Thoracic aorta (tissue), 2 donors: ENCODE measurements around the gene NRDE2. TPM values are rescaled to one million over a fixed set of nuclear protein-coding genes. Genes with fewer than 3 reads are reported as not detected.

Source experiments
- ATAC-seq: fragments of 150-250 bp; one replicate; pipeline ENCODE4 v1.8.0; 2017; ENCODE audit warnings: low read depth; ENCODE audit not compliant: insufficient number of reproducible peaks, low FRiP score
- DNase-seq: peaks from one replicate; pipeline ENCODE4 v3.0.0-alpha.2; 2020; ENCODE audit warnings: low spot score
- H3K27ac ChIP-seq, 2 donors: fragments of 200-600 bp; sonication (generic); 1 replicate in 1 of 2; 2 replicates in 1 of 2; pipeline ENCODE4 v1.5.1; 2016; ENCODE audit warnings: mild to moderate bottlenecking in 2 of 2, moderate library complexity in 2 of 2
- H3K27me3 ChIP-seq: fragments of 200-600 bp; sonication (generic); replicated peaks from 2 replicates; pipeline ENCODE4 v1.6.0; 2016; ENCODE audit warnings: mild to moderate bottlenecking; ENCODE audit not compliant: insufficient read depth
- H3K36me3 ChIP-seq: fragments of 200-600 bp; sonication (generic); one replicate; pipeline ENCODE4 v1.5.1; 2016
- H3K4me1 ChIP-seq, 2 donors: fragments of 200-600 bp; sonication (generic); 1 replicate in 1 of 2; 2 replicates in 1 of 2; pipeline versions ENCODE4 v1.5.1 to v1.6.0; 2016; ENCODE audit warnings: low read depth in 2 of 2, mild to moderate bottlenecking in 1 of 2; ENCODE audit not compliant: control insufficient read depth in 1 of 2
- H3K4me3 ChIP-seq: fragments of 200-600 bp; sonication (generic); 2 replicates; pipeline ENCODE4 v1.5.1; 2016; ENCODE audit warnings: mild to moderate bottlenecking
- H3K9me3 ChIP-seq: fragments of 200-600 bp; sonication (generic); 2 replicates; pipeline ENCODE4 v1.5.1; 2016
- total RNA-seq, 2 donors: library from RNA; depleted of rRNA; stranded (reverse); fragments of >200 nt; gene quantifications; one replicate each; pipeline versions ENCODE4 v1.1.0 to v1.2.3, GENCODE V29; 2016
- TF ChIP-seq, protein P1 (sequence below): fragments of 200-600 bp; sonication (generic); IDR thresholded peaks from one replicate; pipeline ENCODE4 v1.5.1; 2019; ENCODE audit warnings: antibody characterized with exemption

Gene NRDE2
- total RNA-seq, 2 donors from 2014 or later: 16.8 to 21.2 TPM

- DNase-seq (no peak), ATAC-seq (no peak)
- H3K36me3 ChIP-seq: peaks cover 32% of the 10 kb centered on the region
- H3K27ac ChIP-seq: no peak overlapping the region
- peaks cover 4 to 25% of the 10 kb centered on the region in 2 donors for H3K4me1 ChIP-seq
- no peak overlapping the region for H3K4me3 ChIP-seq
- TF ChIP-seq, protein P1, sequence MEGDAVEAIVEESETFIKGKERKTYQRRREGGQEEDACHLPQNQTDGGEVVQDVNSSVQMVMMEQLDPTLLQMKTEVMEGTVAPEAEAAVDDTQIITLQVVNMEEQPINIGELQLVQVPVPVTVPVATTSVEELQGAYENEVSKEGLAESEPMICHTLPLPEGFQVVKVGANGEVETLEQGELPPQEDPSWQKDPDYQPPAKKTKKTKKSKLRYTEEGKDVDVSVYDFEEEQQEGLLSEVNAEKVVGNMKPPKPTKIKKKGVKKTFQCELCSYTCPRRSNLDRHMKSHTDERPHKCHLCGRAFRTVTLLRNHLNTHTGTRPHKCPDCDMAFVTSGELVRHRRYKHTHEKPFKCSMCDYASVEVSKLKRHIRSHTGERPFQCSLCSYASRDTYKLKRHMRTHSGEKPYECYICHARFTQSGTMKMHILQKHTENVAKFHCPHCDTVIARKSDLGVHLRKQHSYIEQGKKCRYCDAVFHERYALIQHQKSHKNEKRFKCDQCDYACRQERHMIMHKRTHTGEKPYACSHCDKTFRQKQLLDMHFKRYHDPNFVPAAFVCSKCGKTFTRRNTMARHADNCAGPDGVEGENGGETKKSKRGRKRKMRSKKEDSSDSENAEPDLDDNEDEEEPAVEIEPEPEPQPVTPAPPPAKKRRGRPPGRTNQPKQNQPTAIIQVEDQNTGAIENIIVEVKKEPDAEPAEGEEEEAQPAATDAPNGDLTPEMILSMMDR: no peak
- H3K27me3 ChIP-seq: no peaks in the 10 kb centered on the region
- H3K9me3 ChIP-seq: no peaks in the 10 kb centered on the region
Measured at GRCh38 chr14:90276646-90277367, 54.9 kb downstream of the NRDE2 start.

DNA sequence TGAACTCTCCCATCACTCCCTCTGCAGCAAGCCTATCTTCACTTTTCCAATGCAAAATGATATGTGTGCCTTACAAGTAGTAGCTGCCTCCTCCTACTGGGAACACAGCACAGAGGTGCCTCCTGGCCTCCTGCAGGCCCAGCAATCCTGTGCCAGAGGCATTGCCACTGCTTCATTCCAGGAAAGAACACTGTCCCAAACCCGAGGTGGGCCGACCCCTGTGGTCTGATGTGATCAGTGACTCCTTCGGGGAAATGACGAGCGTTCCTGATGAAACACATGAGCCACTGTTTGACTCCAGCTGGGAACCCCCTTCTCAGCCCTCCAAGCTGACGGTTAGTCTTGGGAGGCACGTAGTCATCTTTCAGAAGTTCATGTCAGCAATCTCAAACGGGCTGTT lies 55.9 kb downstream of the NRDE2 start:
- DNase-seq (no peak), ATAC-seq (no peak)
- TF ChIP-seq, protein P1: no peak
- peaks cover 4 to 25% of the 10 kb centered on the region in 2 donors for H3K4me1 ChIP-seq
- peaks cover 34% of the 10 kb centered on the region for H3K36me3 ChIP-seq
- H3K27ac ChIP-seq: peak overlapping the region; percentile 44 to 59
- no peaks in the 10 kb centered on the region for H3K9me3 ChIP-seq
- H3K4me3 ChIP-seq: no peak overlapping the region
- H3K27me3 ChIP-seq: no peaks in the 10 kb centered on the region

DNA sequence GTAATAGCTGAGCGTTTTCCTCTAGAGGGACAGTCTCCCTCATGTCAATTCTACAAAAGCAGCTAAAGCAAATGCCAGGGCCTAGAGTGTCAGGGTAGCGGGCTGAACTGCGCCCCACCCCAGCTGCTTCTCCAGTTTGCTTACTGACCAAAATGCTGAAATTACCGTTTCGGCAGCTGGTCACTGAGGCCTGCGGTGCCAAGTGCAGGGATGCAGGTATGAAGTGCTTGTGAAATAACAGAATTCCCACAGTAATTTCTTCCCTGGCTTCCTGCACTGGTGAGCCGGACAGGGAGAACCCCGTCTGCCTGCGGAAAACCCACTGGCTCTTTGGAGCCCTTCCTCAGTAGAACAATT lies 56.3 kb downstream of the NRDE2 start:
- peaks cover 34% of the 10 kb centered on the region for H3K36me3 ChIP-seq
- H3K9me3 ChIP-seq: no peaks in the 10 kb centered on the region
- H3K4me3 ChIP-seq: no peak overlapping the region
- no peaks in the 10 kb centered on the region for H3K27me3 ChIP-seq
- DNase-seq: no peak
- peaks cover 4 to 25% of the 10 kb centered on the region in 2 donors for H3K4me1 ChIP-seq
- peak overlapping the region; percentile 44 to 59 for H3K27ac ChIP-seq
- TF ChIP-seq, protein P1: no peak
- ATAC-seq: no peak

- Histone ChIP-seq H3K36me3 (peaks cover 34% of the 10 kb centered on the region), H3K4me3 (no peak overlapping the region), H3K9me3 (no peaks in the 10 kb centered on the region), H3K27ac (peak overlapping the region; percentile 44 to 59), H3K4me1 (peaks cover 4 to 25% of the 10 kb centered on the region in 2 donors), H3K27me3 (no peaks in the 10 kb centered on the region)
- DNase-seq: no peak
- ATAC-seq: peak; percentile 14
- TF ChIP-seq, protein P1: no peak
Measured at GRCh38 chr14:90274808-90275457, 56.8 kb downstream of the NRDE2 start.

DNA sequence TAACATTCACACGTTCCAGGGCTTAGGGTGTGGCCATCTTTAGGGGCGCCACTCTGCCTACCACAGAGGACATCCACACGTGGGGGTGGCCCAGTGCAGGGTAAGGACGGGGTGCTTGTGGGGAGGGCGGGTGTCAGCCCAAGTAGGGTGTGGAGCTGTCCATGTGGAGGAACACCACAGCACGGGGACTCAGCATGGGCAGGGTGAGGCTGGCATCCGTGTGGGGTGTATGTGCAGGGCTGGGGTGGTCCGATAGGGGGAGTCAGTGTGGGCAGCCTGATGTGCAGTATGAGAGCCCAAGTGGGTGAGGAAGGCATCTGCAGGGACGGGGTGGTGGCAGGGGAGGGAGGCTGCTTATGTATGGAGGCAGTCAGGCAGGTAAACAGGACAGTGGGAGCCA lies 57.7 kb downstream of the NRDE2 start:
- Histone ChIP-seq H3K27ac (peak overlapping the region; percentile 24 to 59), H3K9me3 (no peaks in the 10 kb centered on the region), H3K36me3 (peaks cover 38% of the 10 kb centered on the region), H3K4me1 (peaks cover 4 to 25% of the 10 kb centered on the region in 2 donors), H3K4me3 (no peak overlapping the region), H3K27me3 (no peaks in the 10 kb centered on the region)
- TF ChIP-seq, protein P1: no peak
- peak; percentile 15 for ATAC-seq
- DNase-seq: no peak
